Prostate gland (tissue), 2 donors: ENCODE data around the gene SLC9A8. TPM values are rescaled to one million over a fixed set of nuclear protein-coding genes. Genes with fewer than 3 reads are reported as not detected.

Source experiments
- DNase-seq: peaks from one replicate; pipeline ENCODE4 v3.0.0-alpha.2; 2019; ENCODE audit warnings: low spot score
- H3K27ac ChIP-seq, 2 donors: fragments of 200-600 bp; sonication (generic); 2 replicates each; pipeline ENCODE4 v1.5.1; 2017 to 2019
- H3K27me3 ChIP-seq: fragments of 200-600 bp; sonication (generic); replicated peaks from 2 replicates; pipeline ENCODE4 v1.5.1; 2019; ENCODE audit not compliant: insufficient read depth
- H3K36me3 ChIP-seq, 2 donors: fragments of 200-600 bp; sonication (generic); 1 replicate in 1 of 2; 2 replicates in 1 of 2; pipeline versions ENCODE4 v1.5.1 to v1.8.1; 2017 to 2019
- H3K4me1 ChIP-seq: fragments of 200-600 bp; sonication (generic); replicated peaks from 2 replicates; pipeline ENCODE4 v1.5.1; 2019
- H3K4me3 ChIP-seq, 2 donors: fragments of 200-600 bp; sonication (generic); 2 replicates each; pipeline ENCODE4 v1.5.1; 2017 to 2019
- H3K9me3 ChIP-seq: fragments of 200-600 bp; sonication (generic); 2 replicates; pipeline ENCODE4 v1.5.1; 2017
- POLR2A ChIP-seq: fragments of 450-650 bp; IDR thresholded peaks from one replicate; pipeline ENCODE4 v1.6.1; 2016; ENCODE audit warnings: antibody characterized with exemption, mild to moderate bottlenecking
- POLR2AphosphoS5 ChIP-seq: sonication (generic); formaldehyde crosslinking; IDR thresholded peaks from one replicate; pipeline ENCODE4 v1.6.1; 2017; ENCODE audit warnings: antibody characterized with exemption
- WGBS: methylation state at CpG from one replicate; pipeline ENCODE4 v1.1.5; 2018; 5-methylcytosine and 5-hydroxymethylcytosine counted together
- intact Hi-C: fragments of 100-400 bp; cut with DNase I; formaldehyde crosslinking; loops from one replicate; pipeline ENCODE4 v1.14.2; 2022
- total RNA-seq, 2 donors: library from RNA; depleted of rRNA; stranded (reverse); fragments of >200 nt; gene quantifications; one replicate each; pipeline ENCODE4 v1.1.0, GENCODE V29; 2016
- TF ChIP-seq, protein P1 (sequence below), 4 experiments: fragments of 200-600 bp in 2 of 4; fragments of 450-650 bp in 2 of 4; sonication (generic) in 2 of 4; IDR thresholded peaks; 1 replicate in 3 of 4; 2 replicates in 1 of 4; pipeline ENCODE4 v1.5.1; 2016 to 2019; ENCODE audit warnings: antibody characterized with exemption in 4 of 4, mild to moderate bottlenecking in 2 of 4, moderate library complexity in 2 of 4

The SLC9A8 gene, protein sequence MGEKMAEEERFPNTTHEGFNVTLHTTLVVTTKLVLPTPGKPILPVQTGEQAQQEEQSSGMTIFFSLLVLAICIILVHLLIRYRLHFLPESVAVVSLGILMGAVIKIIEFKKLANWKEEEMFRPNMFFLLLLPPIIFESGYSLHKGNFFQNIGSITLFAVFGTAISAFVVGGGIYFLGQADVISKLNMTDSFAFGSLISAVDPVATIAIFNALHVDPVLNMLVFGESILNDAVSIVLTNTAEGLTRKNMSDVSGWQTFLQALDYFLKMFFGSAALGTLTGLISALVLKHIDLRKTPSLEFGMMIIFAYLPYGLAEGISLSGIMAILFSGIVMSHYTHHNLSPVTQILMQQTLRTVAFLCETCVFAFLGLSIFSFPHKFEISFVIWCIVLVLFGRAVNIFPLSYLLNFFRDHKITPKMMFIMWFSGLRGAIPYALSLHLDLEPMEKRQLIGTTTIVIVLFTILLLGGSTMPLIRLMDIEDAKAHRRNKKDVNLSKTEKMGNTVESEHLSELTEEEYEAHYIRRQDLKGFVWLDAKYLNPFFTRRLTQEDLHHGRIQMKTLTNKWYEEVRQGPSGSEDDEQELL
- 10 to 100 TPM; 13.5 to 26.4 TPM for total RNA-seq

DNA sequence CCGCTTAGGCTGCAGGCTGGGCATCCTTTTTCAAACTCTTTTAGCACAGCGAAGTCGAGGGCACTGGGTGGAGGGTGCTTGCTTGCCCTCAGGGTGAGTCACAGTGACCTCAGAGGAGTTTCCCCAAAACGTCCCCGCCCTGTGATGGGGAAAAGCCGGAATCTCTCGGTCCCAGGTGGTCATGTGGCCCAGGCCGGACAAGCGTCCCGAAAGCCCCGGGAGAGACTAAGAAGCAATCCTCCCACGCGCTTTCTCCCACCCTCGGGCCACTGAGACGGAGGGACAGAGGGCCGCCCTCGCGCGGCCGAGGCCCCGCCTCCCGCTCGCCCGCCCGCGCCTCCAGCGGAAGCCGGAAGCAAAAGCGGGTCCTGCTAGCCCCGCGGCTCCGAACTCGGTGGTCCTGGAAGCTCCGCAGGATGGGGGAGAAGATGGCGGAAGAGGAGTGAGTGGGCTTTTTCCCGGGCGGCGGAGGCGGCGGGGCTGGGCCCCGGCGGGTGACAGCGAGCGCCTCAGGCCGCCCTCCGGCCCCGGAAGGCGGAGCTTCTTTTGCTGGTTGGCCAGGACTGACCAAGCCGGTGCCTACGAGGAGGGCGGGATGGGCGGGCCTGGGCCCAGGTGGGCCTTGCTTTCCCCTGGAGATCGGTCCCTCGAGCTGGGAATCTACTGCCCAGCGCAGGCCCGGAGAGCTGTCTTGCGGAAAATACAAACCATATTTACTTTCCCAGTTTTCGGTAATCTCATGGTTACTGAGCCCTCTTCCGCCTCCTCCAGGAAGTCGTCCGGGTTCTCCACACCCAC, at the start of gene SLC9A8:
Gene SLC9A8, plus strand, starts transcription at position 322 of the 798 bp plus-strand sequence. Its CDS starts 95 bp downstream, at position 417.
- intact Hi-C loops, result no loop called here
- no peaks in the 10 kb centered on the region for H3K27me3 ChIP-seq
- WGBS, result 1% methylated on average over 58 of the region's 61 CpGs
- no peaks in the 10 kb centered on the region for H3K4me1 ChIP-seq
- TF ChIP-seq POLR2A (peak; percentile 58), POLR2AphosphoS5 (peak; percentile 71)
- TF ChIP-seq, protein P1, sequence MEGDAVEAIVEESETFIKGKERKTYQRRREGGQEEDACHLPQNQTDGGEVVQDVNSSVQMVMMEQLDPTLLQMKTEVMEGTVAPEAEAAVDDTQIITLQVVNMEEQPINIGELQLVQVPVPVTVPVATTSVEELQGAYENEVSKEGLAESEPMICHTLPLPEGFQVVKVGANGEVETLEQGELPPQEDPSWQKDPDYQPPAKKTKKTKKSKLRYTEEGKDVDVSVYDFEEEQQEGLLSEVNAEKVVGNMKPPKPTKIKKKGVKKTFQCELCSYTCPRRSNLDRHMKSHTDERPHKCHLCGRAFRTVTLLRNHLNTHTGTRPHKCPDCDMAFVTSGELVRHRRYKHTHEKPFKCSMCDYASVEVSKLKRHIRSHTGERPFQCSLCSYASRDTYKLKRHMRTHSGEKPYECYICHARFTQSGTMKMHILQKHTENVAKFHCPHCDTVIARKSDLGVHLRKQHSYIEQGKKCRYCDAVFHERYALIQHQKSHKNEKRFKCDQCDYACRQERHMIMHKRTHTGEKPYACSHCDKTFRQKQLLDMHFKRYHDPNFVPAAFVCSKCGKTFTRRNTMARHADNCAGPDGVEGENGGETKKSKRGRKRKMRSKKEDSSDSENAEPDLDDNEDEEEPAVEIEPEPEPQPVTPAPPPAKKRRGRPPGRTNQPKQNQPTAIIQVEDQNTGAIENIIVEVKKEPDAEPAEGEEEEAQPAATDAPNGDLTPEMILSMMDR (IDR thresholded peaks at IDR 0.05), result peak; percentile 7 to 68 (median 36)
- H3K27ac ChIP-seq, result peak within 1 kb of the TSS; percentile 91
- H3K36me3 ChIP-seq, result no peaks in the 10 kb centered on the region
- peak within 1 kb of the TSS; percentile 70 to 71 for H3K4me3 ChIP-seq
- H3K9me3 ChIP-seq, result no peaks in the 10 kb centered on the region
- peak; percentile 79 for DNase-seq

DNA sequence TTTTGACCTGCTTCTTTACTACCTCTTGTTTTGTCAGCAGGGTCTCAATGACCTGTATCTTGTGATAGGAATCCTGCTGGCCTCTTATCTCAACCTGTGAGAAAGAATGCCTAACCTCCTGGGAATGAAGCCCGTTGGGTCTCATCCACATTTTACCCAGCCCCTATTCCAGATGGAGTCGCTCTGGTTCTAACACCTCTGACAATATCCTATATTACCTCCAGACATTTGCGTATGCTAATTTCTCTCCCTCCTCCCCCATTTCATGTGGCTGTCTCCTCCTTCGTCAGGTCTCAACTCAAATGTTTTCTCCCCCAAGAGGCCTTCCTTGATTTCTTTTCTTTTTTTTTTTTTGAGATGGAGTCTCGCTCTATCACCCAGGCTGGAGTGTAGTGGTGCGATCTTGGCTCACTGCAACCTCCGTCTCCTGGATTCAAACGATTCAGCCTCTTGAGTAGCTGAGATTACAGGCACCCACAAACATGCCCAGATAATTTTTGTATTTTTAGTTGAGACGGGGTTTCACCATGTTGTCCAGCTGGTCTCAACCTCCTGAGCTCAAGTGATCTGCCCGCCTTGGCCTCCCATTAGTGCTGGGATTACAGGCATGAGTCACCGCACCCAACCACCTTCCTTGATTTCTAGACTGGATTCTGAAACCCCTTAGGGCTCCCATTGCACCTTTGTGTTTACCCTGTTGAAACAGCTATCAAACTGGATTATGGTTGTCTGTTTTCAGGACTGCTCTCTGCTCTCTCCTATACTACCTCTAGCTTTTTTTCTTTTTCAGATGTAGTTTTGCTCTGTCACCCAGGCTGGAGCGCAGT, 49.5 kb upstream of the SLC9A8 start:
- 87% methylated on average over 12 of the region's 12 CpGs for WGBS
- Histone ChIP-seq H3K4me3 (no peak overlapping the region), H3K27ac (no peak overlapping the region), H3K36me3 (no peaks in the 10 kb centered on the region), H3K27me3 (no peaks in the 10 kb centered on the region), H3K4me1 (no peaks in the 10 kb centered on the region), H3K9me3 (no peaks in the 10 kb centered on the region)
- DNase-seq, result no peak
- TF ChIP-seq POLR2AphosphoS5 (no peak), POLR2A (no peak)
- TF ChIP-seq, protein P1 (IDR thresholded peaks at IDR 0.05), result no peak
- intact Hi-C loops, result no loop called here

DNA sequence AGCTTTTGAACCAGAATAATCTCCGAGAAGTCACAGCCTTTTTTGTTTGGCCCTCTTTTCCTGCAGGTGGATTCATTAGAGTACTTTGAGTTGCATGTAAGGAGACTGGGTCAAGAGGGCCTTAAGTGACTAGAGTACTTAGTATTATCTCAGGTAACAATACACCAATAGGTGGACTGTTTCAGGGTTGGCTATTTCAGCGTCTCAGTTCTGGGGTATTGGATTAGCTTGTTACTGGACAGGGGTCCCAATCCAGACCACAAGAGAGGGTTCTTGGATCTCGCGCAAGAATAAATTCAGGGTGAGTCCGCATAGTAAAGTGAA, 47.3 kb upstream of the SLC9A8 start:
- WGBS, result 98% methylated on average over 5 of the region's 5 CpGs
- intact Hi-C loops, result no loop called here
- H3K27ac ChIP-seq, result no peak overlapping the region
- H3K27me3 ChIP-seq, result no peaks in the 10 kb centered on the region
- no peak overlapping the region for H3K4me3 ChIP-seq
- H3K36me3 ChIP-seq, result no peaks in the 10 kb centered on the region
- no peaks in the 10 kb centered on the region for H3K9me3 ChIP-seq
- no peak for TF ChIP-seq POLR2A
- no peak for TF ChIP-seq POLR2AphosphoS5
- TF ChIP-seq, protein P1 (IDR thresholded peaks at IDR 0.05), result no peak
- no peak for DNase-seq
- H3K4me1 ChIP-seq, result no peaks in the 10 kb centered on the region

DNA sequence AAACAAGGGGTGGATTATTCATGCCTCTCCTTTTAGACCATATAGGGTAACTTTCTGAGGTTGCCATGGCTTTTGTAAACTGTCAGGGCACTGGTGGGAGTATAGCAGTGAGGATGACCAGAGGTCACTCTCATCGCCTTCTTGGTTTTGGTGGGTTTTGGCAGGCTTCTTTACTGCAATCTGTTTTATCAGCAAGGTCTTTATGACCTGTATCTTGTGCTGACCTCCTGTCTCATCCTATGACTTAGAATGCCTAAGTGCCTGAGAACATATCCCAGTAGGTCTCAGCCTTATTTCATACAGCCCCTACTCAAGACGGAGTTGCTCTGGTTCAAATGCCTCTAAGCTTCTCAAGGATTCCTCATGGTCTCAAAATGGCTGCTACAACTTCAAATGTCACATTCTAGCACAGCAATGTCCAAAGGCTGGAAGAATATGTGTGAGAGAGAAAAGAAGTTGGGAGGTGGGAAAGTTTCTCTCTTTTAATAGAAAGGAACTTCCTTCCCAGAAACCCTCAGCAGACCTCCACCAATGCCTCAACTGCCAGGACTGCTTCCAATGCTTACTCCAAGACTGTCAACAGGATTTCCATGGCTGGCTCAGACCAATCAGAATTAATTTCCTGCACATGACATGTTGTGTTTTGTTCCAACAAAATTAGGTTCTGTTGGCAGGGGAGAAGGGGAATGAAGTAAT, 46.6 kb upstream of the SLC9A8 start:
- TF ChIP-seq POLR2AphosphoS5, result no peak
- TF ChIP-seq, protein P1 (IDR thresholded peaks at IDR 0.05), result no peak
- TF ChIP-seq POLR2A, result no peak
- 94% methylated on average over 2 of the region's 2 CpGs for WGBS

More for the DNA sequence above, 46.6 kb upstream of the SLC9A8 start:
- no peak overlapping the region for H3K4me3 ChIP-seq
- no peak overlapping the region for H3K27ac ChIP-seq
- DNase-seq, result no peak
- H3K36me3 ChIP-seq, result no peaks in the 10 kb centered on the region
- intact Hi-C loops, result no loop called here
- H3K27me3 ChIP-seq, result no peaks in the 10 kb centered on the region
- no peaks in the 10 kb centered on the region for H3K9me3 ChIP-seq
- no peaks in the 10 kb centered on the region for H3K4me1 ChIP-seq
